ENCODE data around the gene RGL1. TPM values are rescaled to one million over a fixed set of nuclear protein-coding genes. Genes with fewer than 3 reads are reported as not detected.
A peak's percentile ranks its signal among the peaks of the same experiment; 100 is the strongest.

The RGL1 gene
- total RNA-seq, 2 donors from 2014 or later = 1.7 to 2.2 TPM

DNA sequence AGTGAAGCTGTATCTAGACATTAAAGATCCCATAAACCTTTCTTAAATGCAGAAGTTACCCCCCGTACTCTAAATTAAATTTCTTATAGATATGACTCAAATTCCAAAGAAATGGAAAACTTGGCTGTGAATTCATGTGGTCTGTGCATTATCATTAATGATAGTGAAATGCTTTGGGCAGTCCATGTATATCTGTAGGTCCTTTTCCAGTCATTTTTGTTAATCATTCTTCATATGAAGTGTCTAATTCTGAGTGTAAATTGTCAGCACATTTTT lies 89.3 kb downstream of the RGL1 start:
- H3K36me3 Mint-ChIP-seq (ENCODE audit: insufficient read depth in 2 of 2) = no peaks in the 10 kb centered on the region
- H3K4me1 Mint-ChIP-seq (ENCODE audit: low read depth) = peaks cover 23% of the 10 kb centered on the region
- H3K9me3 Mint-ChIP-seq = no peaks in the 10 kb centered on the region
- no peaks in the 10 kb centered on the region for H3K27me3 Mint-ChIP-seq (ENCODE audit: low read depth)
- no peak for ATAC-seq (replicated peaks in 1 of 2)
- no peak overlapping the region for H3K4me3 Mint-ChIP-seq
- H3K27ac Mint-ChIP-seq = no peak overlapping the region
- no peak for DNase-seq

DNA sequence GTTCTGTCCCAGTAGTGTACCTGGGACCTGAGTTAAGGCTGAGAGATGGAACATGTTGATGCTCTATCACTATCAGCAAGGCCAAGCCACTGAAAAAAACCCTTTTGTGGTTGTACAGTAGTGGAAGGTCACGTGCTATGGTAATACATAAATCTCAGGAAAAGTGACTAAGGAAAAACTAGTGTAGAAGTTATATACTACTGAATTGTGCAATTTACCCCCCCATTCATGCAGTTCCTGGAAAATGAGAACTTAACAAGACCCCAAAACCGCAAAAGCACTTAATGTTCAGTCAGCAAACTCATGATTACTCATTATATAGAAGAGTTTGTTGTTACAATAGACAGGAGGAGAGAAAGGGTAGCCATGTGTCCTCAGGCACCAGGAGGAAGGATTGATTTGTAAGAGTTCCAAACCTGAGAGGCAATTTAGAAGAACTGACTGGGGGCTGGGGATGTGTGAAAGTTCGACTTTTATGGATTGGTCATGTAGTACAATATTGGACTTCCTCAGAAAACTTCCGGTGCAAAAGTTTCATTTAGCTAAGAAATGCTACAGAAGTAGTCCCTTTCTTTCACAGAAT lies 91.6 kb downstream of the RGL1 start:
- H3K27me3 Mint-ChIP-seq (ENCODE audit: low read depth) = no peaks in the 10 kb centered on the region
- H3K9me3 Mint-ChIP-seq = no peaks in the 10 kb centered on the region
- H3K27ac Mint-ChIP-seq = no peak overlapping the region
- peaks cover 22% of the 10 kb centered on the region for H3K4me1 Mint-ChIP-seq (ENCODE audit: low read depth)
- peak; percentile 77 to 78 for ATAC-seq (replicated peaks in 1 of 2)
- no peaks in the 10 kb centered on the region for H3K36me3 Mint-ChIP-seq (ENCODE audit: insufficient read depth in 2 of 2)
- H3K4me3 Mint-ChIP-seq = no peak overlapping the region
- peak in 1 of 2 donors; percentile 5 for DNase-seq

DNA sequence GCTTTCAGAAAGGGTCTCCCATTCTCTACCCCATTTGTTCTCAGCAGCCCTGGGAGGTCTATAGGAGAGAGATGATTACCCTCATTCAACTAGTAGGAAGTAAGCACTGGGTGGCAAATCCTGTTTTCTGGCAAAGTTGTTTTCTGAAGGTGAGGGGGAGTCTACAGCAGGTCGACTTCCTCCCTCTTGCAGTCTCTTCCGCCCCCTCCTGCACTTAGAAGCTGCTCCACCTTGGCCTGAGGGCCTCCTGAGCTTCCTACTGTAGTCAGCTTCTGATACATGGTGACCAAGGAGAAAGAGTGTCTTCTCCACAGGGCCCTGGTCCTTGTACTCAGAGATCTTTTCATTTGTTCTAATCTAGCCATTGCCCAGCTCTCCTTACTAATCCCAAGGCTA lies 93.1 kb downstream of the RGL1 start:
- no peak overlapping the region for H3K4me3 Mint-ChIP-seq
- H3K27ac Mint-ChIP-seq = no peak overlapping the region
- H3K4me1 Mint-ChIP-seq (ENCODE audit: low read depth) = peaks cover 36% of the 10 kb centered on the region
- no peak for ATAC-seq (replicated peaks in 1 of 2)
- no peaks in the 10 kb centered on the region for H3K9me3 Mint-ChIP-seq
- DNase-seq = no peak
- H3K27me3 Mint-ChIP-seq (ENCODE audit: low read depth) = no peaks in the 10 kb centered on the region
- no peaks in the 10 kb centered on the region for H3K36me3 Mint-ChIP-seq (ENCODE audit: insufficient read depth in 2 of 2)

DNA sequence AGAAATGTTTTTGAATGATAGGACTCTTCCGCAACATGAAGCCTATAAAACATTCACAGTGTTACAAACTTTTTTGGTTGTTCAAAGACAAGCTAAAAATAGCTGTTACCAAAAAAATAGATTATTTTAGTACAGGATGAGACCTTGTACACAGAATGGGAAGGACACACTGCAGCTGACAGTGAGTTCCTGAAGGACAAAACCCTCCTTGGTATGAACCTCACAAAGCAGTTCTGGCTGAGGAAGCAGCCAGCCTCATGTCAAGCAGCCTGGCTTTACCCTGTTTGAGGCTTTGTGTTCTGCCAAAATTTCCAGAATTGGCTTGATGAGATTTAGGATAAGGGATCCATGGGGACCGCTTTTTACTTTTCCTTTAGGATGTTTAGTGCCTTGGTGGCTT lies 93.7 kb downstream of the RGL1 start:
- ATAC-seq (replicated peaks in 1 of 2) = no peak
- H3K4me3 Mint-ChIP-seq = no peak overlapping the region
- H3K27ac Mint-ChIP-seq = no peak overlapping the region

DNA sequence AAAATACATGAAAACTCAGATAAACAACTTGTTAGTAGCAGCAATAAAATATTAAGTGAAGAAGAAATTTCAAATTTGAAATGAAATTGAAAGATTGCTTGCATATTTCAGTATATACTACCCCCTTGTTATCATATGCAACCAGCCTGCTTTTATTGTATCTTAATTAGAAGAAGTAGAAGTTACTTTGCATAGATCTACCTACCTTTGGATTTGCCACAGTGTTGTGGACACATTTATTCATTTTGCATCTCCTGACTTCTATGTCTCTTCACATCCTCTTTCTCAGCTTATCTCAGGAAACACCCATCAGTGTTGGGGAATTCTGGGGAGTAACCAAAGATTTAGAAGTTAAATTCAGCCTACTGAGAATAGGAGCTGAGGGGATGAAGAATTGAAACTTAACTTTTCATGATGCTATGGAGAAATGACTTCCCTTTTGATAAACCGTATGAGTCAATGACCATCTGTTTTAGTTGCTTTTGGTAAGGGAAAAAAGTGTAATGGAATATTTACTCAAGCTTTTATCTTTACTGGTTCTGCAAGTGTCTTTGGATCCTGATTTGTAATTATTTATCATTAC lies 96.9 kb downstream of the RGL1 start:
- no peaks in the 10 kb centered on the region for H3K36me3 Mint-ChIP-seq (ENCODE audit: insufficient read depth in 2 of 2)
- ATAC-seq (replicated peaks in 1 of 2) = peak; percentile 40 to 58
- H3K4me3 Mint-ChIP-seq = no peak overlapping the region
- peaks cover 30% of the 10 kb centered on the region for H3K4me1 Mint-ChIP-seq (ENCODE audit: low read depth)
- H3K27me3 Mint-ChIP-seq (ENCODE audit: low read depth) = no peaks in the 10 kb centered on the region
- DNase-seq = no peak
- H3K9me3 Mint-ChIP-seq = no peaks in the 10 kb centered on the region
- peak overlapping the region; percentile 67 for H3K27ac Mint-ChIP-seq

More for the DNA sequence above, 93.7 kb downstream of the RGL1 start:
- H3K36me3 Mint-ChIP-seq (ENCODE audit: insufficient read depth in 2 of 2) = no peaks in the 10 kb centered on the region
- peaks cover 41% of the 10 kb centered on the region for H3K4me1 Mint-ChIP-seq (ENCODE audit: low read depth)
- H3K27me3 Mint-ChIP-seq (ENCODE audit: low read depth) = no peaks in the 10 kb centered on the region
- no peak for DNase-seq
- H3K9me3 Mint-ChIP-seq = no peaks in the 10 kb centered on the region

DNA sequence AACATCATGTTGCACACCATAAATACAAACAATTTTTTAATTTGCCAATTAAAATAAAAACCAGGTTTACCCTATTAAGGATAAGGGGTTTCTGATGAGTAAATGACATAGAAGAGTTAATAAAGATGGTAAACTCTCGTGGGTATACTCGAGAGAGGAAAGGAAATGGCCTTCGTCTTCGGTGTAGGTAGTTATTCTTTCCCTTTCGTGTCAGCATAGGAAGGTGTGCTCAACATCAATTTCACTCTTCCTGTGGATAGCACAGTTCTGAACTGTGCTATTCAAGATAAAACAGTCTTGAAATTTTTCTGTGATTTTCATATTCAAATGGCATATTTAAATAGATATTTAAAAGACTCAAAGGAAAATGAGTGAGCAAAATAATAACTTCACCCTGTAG lies 98.2 kb downstream of the RGL1 start:
- no peaks in the 10 kb centered on the region for H3K27me3 Mint-ChIP-seq (ENCODE audit: low read depth)
- no peak overlapping the region for H3K4me3 Mint-ChIP-seq
- H3K4me1 Mint-ChIP-seq (ENCODE audit: low read depth) = peaks cover 26% of the 10 kb centered on the region
- H3K9me3 Mint-ChIP-seq = no peaks in the 10 kb centered on the region
- DNase-seq = no peak
- H3K36me3 Mint-ChIP-seq (ENCODE audit: insufficient read depth in 2 of 2) = no peaks in the 10 kb centered on the region
- no peak for ATAC-seq (replicated peaks in 1 of 2)
- H3K27ac Mint-ChIP-seq = no peak overlapping the region

DNA sequence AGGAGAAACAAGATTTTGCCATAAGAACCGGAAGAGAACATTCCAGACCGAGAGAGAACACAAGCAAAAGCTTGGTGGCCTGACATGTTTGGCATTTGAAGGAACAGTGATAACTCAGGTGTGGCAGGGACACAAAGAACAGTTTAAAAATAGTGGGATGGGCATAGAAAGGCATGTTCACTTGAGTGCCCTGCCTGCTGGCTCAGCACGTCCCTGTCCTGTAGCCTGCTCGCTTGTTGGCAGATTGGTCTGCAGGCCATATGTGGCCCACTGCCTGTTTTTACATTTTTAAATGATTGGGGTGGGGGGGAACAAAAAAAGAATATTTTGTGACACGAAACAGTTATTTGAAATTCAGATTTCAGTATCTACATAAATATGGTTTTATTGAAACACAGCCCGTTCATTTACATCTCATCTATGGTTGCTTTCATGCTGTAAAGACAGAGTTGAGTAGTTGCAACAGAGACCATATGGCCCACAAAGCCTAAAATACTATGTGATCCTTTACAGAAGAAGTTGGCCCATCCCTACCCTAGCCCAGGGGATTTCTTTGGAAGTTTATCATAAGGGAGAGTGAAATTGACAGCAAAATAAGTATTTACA lies 100.7 kb downstream of the RGL1 start:
- no peaks in the 10 kb centered on the region for H3K9me3 Mint-ChIP-seq
- H3K4me3 Mint-ChIP-seq = no peak overlapping the region
- no peak overlapping the region for H3K27ac Mint-ChIP-seq
- no peak for DNase-seq
- H3K27me3 Mint-ChIP-seq (ENCODE audit: low read depth) = no peaks in the 10 kb centered on the region
- peaks cover 35% of the 10 kb centered on the region for H3K4me1 Mint-ChIP-seq (ENCODE audit: low read depth)
- no peak for ATAC-seq (replicated peaks in 1 of 2)
- peaks cover 0 to 2% of the 10 kb centered on the region in 2 donors for H3K36me3 Mint-ChIP-seq (ENCODE audit: insufficient read depth in 2 of 2)

DNA sequence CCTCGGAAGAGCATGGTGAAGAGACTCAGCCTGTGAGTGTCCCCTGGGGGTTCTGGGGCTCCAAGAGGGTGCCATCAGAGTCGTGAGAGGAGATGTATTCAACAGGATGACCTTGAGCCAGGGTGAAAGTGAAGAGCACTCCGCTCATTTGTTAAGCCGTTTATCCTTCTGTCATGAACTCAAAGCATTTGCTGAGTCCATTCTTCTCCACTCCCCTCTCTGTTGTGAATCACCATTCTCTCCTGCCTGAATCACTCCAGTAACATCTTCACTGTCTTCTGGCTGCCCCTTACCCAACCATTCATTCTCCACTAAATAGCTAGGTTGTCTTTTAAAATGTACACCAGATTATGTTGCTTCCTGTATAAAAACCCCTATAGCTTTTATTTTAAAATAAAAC lies 102.2 kb downstream of the RGL1 start:
- Mint-ChIP-seq H3K4me1 (ENCODE audit: low read depth) (peaks cover 40% of the 10 kb centered on the region), H3K9me3 (no peaks in the 10 kb centered on the region), H3K27me3 (ENCODE audit: low read depth) (no peaks in the 10 kb centered on the region), H3K36me3 (ENCODE audit: insufficient read depth in 2 of 2) (peaks cover 0 to 2% of the 10 kb centered on the region in 2 donors), H3K4me3 (no peak overlapping the region), H3K27ac (no peak overlapping the region)
- ATAC-seq (replicated peaks in 1 of 2) (no peak), DNase-seq (no peak)

DNA sequence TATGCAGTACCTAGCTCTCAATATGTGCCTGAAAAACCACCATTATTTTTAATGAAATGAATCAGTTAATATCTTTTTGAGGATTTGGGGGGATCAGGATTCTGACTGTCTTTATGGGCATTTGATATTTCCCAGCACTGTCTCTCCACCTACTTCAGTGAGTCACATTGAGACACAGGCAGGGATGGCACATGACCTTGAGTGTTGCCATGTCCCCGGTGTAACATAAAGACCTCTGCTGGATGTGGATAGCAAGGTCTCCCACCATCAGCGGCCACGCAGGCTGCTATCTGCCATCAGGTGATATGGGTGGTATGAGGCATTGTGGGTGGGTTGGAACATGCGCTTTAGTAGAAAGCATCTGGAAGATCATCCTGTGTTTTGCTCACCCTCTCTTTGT lies 103.2 kb downstream of the RGL1 start:
- Mint-ChIP-seq H3K36me3 (ENCODE audit: insufficient read depth in 2 of 2) (peaks cover 0 to 2% of the 10 kb centered on the region in 2 donors), H3K4me1 (ENCODE audit: low read depth) (peaks cover 39% of the 10 kb centered on the region)
- ATAC-seq (replicated peaks in 1 of 2) = no peak

DNA sequence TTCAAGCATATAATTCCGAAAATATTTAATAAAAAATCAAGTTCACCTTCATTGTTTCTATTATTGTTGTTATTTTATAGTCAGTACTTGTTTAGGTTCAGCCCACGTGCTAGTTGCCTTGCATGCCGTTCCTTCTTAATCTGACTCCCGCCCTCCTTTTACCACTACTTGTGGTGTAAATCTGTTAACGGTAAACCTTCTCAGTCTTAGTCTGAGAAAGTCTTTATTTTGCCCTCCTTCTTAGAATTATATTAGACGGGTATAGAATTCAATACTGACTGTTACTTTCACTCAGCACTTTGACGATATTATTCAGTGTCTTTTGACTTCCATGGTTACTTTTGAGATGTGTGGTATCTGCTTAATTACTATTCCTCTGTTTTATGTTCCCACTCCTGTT lies 104.8 kb downstream of the RGL1 start:
- H3K4me1 Mint-ChIP-seq (ENCODE audit: low read depth) = peaks cover 33% of the 10 kb centered on the region
- ATAC-seq (replicated peaks in 1 of 2) = peak; percentile 51 to 71
- no peaks in the 10 kb centered on the region for H3K9me3 Mint-ChIP-seq
- H3K4me3 Mint-ChIP-seq = peak overlapping the region in 1 of 2 donors; percentile 11
- no peaks in the 10 kb centered on the region for H3K27me3 Mint-ChIP-seq (ENCODE audit: low read depth)
- no peak overlapping the region for H3K27ac Mint-ChIP-seq
- no peak for DNase-seq
- peaks cover 0 to 2% of the 10 kb centered on the region in 2 donors for H3K36me3 Mint-ChIP-seq (ENCODE audit: insufficient read depth in 2 of 2)

More for the DNA sequence above, 103.2 kb downstream of the RGL1 start:
- no peak overlapping the region for H3K4me3 Mint-ChIP-seq
- H3K9me3 Mint-ChIP-seq = no peaks in the 10 kb centered on the region
- no peak for DNase-seq
- no peaks in the 10 kb centered on the region for H3K27me3 Mint-ChIP-seq (ENCODE audit: low read depth)
- H3K27ac Mint-ChIP-seq = no peak overlapping the region

DNA sequence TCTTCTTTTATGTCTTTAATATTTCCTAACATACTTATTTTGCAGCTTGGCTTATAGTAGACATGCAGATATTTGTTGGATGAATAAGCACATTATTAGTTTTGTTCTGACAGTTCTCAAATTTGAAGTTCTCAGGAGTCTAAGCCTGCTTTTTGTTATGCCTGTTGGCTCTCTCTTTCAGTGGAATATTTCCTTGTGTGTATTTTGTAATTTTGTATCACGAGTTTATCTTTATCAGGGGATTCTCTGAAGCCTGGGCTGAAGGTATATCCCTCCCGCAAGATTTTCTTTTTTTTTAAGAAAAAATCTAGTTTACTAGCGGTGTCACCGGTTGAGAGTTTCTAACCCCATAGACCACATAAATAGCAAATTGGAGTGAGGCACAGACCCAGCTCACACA lies 105.9 kb downstream of the RGL1 start:
- Mint-ChIP-seq H3K27me3 (ENCODE audit: low read depth) (no peaks in the 10 kb centered on the region), H3K9me3 (no peaks in the 10 kb centered on the region), H3K4me1 (ENCODE audit: low read depth) (peaks cover 35% of the 10 kb centered on the region), H3K4me3 (peak overlapping the region in 1 of 2 donors; percentile 11), H3K27ac (peak overlapping the region; percentile 82), H3K36me3 (ENCODE audit: insufficient read depth in 2 of 2) (peaks cover 0 to 2% of the 10 kb centered on the region in 2 donors)
- no peak for DNase-seq
- ATAC-seq (replicated peaks in 1 of 2) = no peak

DNA sequence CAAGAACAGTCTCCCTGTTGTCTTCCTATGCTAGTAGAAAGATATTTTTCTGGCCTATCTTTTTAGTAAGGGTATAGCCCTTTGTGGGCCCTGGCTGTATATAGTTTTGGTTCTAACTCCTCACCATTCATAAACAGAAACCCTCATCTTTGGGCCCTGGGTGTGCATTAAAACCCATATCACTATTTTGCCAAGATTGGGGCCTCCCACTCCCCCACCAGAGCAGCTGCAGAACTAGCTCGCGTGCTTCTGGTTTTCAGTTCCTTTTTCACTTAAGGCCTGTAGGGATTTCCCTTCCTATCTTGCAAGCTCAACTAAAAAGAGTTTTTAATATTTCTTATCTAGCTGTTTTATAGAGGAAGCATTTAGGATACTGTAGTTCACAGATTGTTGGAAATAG lies 106.4 kb downstream of the RGL1 start:
- Mint-ChIP-seq H3K4me3 (peak overlapping the region; percentile 17 to 29), H3K27ac (peak overlapping the region; percentile 61), H3K36me3 (ENCODE audit: insufficient read depth in 2 of 2) (peaks cover 0 to 2% of the 10 kb centered on the region in 2 donors), H3K9me3 (no peaks in the 10 kb centered on the region), H3K4me1 (ENCODE audit: low read depth) (peaks cover 40% of the 10 kb centered on the region), H3K27me3 (ENCODE audit: low read depth) (no peaks in the 10 kb centered on the region)
- ATAC-seq (replicated peaks in 1 of 2) (peak; percentile 7 to 16), DNase-seq (peak; percentile 36 to 39)

DNA sequence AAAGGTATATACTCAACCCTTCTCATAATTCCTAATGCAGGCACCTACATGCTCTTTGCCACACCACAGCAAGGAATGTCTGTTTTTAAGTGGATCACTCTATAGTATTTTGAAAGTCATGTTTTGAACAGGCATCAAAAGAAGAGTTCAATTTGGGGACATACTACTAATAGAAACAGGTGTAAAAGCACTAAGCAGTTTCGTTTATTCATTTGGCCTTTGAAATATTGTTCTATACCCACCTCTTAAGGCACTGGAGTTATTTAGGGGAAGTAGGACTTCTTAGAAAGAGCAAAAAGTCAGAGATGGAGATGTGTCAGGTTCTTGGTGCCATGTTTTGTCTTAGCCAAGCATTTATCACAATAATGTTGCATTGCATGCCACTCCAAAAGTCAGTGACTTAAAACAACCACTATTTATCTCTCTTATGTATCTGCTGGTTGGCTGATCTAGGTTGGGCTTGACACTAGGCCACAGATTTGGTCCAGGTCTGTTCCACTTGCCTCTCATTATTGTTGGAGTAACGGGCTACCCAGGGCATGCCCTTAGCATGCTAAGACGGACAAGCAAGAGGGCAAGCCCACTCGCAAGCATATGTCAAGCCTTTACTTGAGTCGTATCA lies 107.5 kb downstream of the RGL1 start:
- no peak overlapping the region for H3K4me3 Mint-ChIP-seq
- no peaks in the 10 kb centered on the region for H3K27me3 Mint-ChIP-seq (ENCODE audit: low read depth)
- H3K36me3 Mint-ChIP-seq (ENCODE audit: insufficient read depth in 2 of 2) = peaks cover 0 to 2% of the 10 kb centered on the region in 2 donors
- no peaks in the 10 kb centered on the region for H3K9me3 Mint-ChIP-seq
- no peak for ATAC-seq (replicated peaks in 1 of 2)
- H3K27ac Mint-ChIP-seq = no peak overlapping the region
- DNase-seq = no peak
- H3K4me1 Mint-ChIP-seq (ENCODE audit: low read depth) = peaks cover 44% of the 10 kb centered on the region

Measured in activated T-cell treated with anti-CD3 and anti-CD28 coated beads, Interleukin-2, amount 50 U/mL, for 72 hours (primary cell).